Spleen (tissue), 11 donors: Measurements from ENCODE around the gene LMF1. TPM values are rescaled to one million over a fixed set of nuclear protein-coding genes. Genes with fewer than 3 reads are reported as not detected.

Source experiments
- DNase-seq: peaks from one replicate; pipeline ENCODE4 v3.0.0-alpha.2; 2020
- H3K27ac ChIP-seq, 8 donors: fragments of 200-600 bp; sonication (generic) in 7 of 8; 1 replicate in 4 of 8; 2 replicates in 4 of 8; pipeline versions ENCODE4 v1.5.0 to v1.8.0; 2016 to 2021; ENCODE audit warnings: inconsistent platforms in 4 of 8, mild to moderate bottlenecking in 4 of 8, moderate library complexity in 1 of 8
- H3K27me3 ChIP-seq, 7 donors: fragments of 200-600 bp; sonication (generic) in 6 of 7; replicated peaks in 1 of 7; 1 replicate in 4 of 7; 2 replicates in 3 of 7; pipeline versions ENCODE4 v1.5.0 to v1.8.0; 2016 to 2021; ENCODE audit warnings: inconsistent platforms in 3 of 7, mild to moderate bottlenecking in 1 of 7
- H3K36me3 ChIP-seq, 6 donors: fragments of 200-600 bp; sonication (generic) in 5 of 6; 1 replicate in 4 of 6; 2 replicates in 2 of 6; pipeline versions ENCODE4 v1.5.0 to v1.8.0; 2016 to 2021; ENCODE audit warnings: inconsistent platforms in 2 of 6
- H3K4me1 ChIP-seq, 6 donors: fragments of 200-600 bp; sonication (generic) in 5 of 6; 1 replicate in 3 of 6; 2 replicates in 3 of 6; pipeline versions ENCODE4 v1.5.0 to v1.8.0; 2016 to 2021; ENCODE audit warnings: inconsistent platforms in 3 of 6
- H3K4me3 ChIP-seq, 8 donors: fragments of 200-600 bp; sonication (generic) in 7 of 8; 1 replicate in 4 of 8; 2 replicates in 4 of 8; pipeline versions ENCODE4 v1.5.0 to v1.8.0; 2016 to 2021; ENCODE audit warnings: inconsistent platforms in 4 of 8, mild to moderate bottlenecking in 4 of 8, moderate library complexity in 2 of 8
- H3K9me3 ChIP-seq, 8 donors: fragments of 200-600 bp; sonication (generic) in 7 of 8; 1 replicate in 4 of 8; 2 replicates in 4 of 8; pipeline versions ENCODE4 v1.5.0 to v1.8.0; 2016 to 2021; ENCODE audit warnings: inconsistent platforms in 4 of 8
- CTCF ChIP-seq, 11 experiments: fragments of 200-600 bp in 7 of 11; fragments of 450-650 bp in 4 of 11; sonication (generic) in 4 of 11; IDR thresholded peaks in 8 of 11; conservative IDR thresholded peaks in 3 of 11; 1 replicate in 7 of 11; 2 replicates in 4 of 11; pipeline versions ENCODE4 v1.4.0 to v1.8.0; 2016 to 2021; ENCODE audit warnings: antibody characterized with exemption in 11 of 11, inconsistent platforms in 4 of 11, mild to moderate bottlenecking in 1 of 11
- POLR2A ChIP-seq, 3 donors: fragments of 450-650 bp; IDR thresholded peaks; one replicate each; pipeline ENCODE4 v1.5.1; 2017; ENCODE audit warnings: antibody characterized with exemption in 3 of 3, mild to moderate bottlenecking in 1 of 3
- POLR2AphosphoS5 ChIP-seq, 3 donors: sonication (generic); formaldehyde crosslinking; IDR thresholded peaks; one replicate each; pipeline ENCODE4 v1.5.1; 2017; ENCODE audit warnings: antibody characterized with exemption in 3 of 3
- WGBS, 5 donors: extraction: QIAGEN DNeasy Blood & Tissue Kit in 3 of 5; methylation state at CpG; one replicate each; pipeline versions ENCODE4 v1.1.5 to v1.1.7; 2013 to 2018; 5-methylcytosine and 5-hydroxymethylcytosine counted together
- intact Hi-C: fragments of 100-400 bp; cut with DNase I; formaldehyde crosslinking; loops from one replicate; pipeline ENCODE4 v1.15.0; 2023; ENCODE audit warnings: low total_unique reads
- polyA plus RNA-seq, 3 donors: library from polyadenylated mRNA; stranded (reverse); fragments of 200-250 nt; gene quantifications; one replicate each; pipeline ENCODE4 v1.2.1, GENCODE V29; 2013
- total RNA-seq, 7 donors: library from RNA; depleted of rRNA in 3 of 7; stranded (reverse); fragments of >200 nt in 3 of 7; fragmentation: NEBNext Ultra II Directional in 4 of 7; extraction: Animal tissue kit (Norgen Biotek cat#: 25700) in 4 of 7; gene quantifications; one replicate each; pipeline versions ENCODE4 v1.1.0 to v1.2.1, GENCODE V29; 2016 to 2021
- donor health status: healthy with polysubstance abuse.
- donor health status: DM: no; HTN: no; CAD: no; lungs with moderate emphysema.
- donor health status: DM: no; HTN: no; CAD: no.
- donor health status: Bipolar disorder and iron deficiency.
- donor health status: healthy.
- donor health status: DM: no; HTN: no; CAD: no.
- donor health status: DM: yes; HTN: yes; CAD: no.

The LMF1 gene
- total and polyA plus RNA-seq, 10 donors = 10.4 to 57.6 (median 32.5) TPM

- Histone ChIP-seq H3K36me3 (no peaks in the 10 kb centered on the region), H3K27ac (no peak overlapping the region), H3K9me3 (peaks cover 4 to 42% (median 30%) of the 10 kb centered on the region in 8 donors), H3K4me3 (no peak overlapping the region), H3K27me3 (peaks cover 0 to 48% (median 0%) of the 10 kb centered on the region in 7 donors), H3K4me1 (peaks cover 0 to 15% (median 8%) of the 10 kb centered on the region in 6 donors)
- TF ChIP-seq POLR2AphosphoS5 (IDR thresholded peaks at IDR 0.05) (no peak), POLR2A (IDR thresholded peaks at IDR 0.05) (no peak), CTCF (IDR thresholded peaks at IDR 0.05 in 8 of 11, conservative IDR thresholded peaks at IDR 0.05 in 3 of 11) (no peak)
- intact Hi-C loops = no loop called here
- no peak for DNase-seq
- 86 to 94% (median 90%) methylated on average over 4 of the region's 4 CpGs for WGBS, 5 donors
These were observed 134.6 kb downstream of the LMF1 start for GRCh38 chr16:836221-836620.

GRCh38 chr16:835373-835772 is 135.4 kb downstream of the LMF1 start:
- Histone ChIP-seq H3K4me1 (peaks cover 0 to 16% (median 7%) of the 10 kb centered on the region in 6 donors), H3K9me3 (peaks cover 4 to 42% (median 30%) of the 10 kb centered on the region in 8 donors), H3K27ac (no peak overlapping the region), H3K36me3 (no peaks in the 10 kb centered on the region), H3K27me3 (peaks cover 0 to 48% (median 0%) of the 10 kb centered on the region in 7 donors), H3K4me3 (no peak overlapping the region)
- TF ChIP-seq POLR2A (IDR thresholded peaks at IDR 0.05) (no peak), POLR2AphosphoS5 (IDR thresholded peaks at IDR 0.05) (no peak), CTCF (IDR thresholded peaks at IDR 0.05 in 8 of 11, conservative IDR thresholded peaks at IDR 0.05 in 3 of 11) (no peak)
- 88 to 96% (median 91%) methylated on average over 6 to 10 of the region's 10 CpGs for WGBS, 5 donors
- intact Hi-C loops = no loop called here
- DNase-seq = no peak

GRCh38 chr16:833411-833810 is 137.4 kb downstream of the LMF1 start:
- Histone ChIP-seq H3K4me1 (peaks cover 0 to 18% (median 7%) of the 10 kb centered on the region in 6 donors), H3K9me3 (peaks cover 4 to 42% (median 30%) of the 10 kb centered on the region in 8 donors), H3K4me3 (no peak overlapping the region), H3K27me3 (peaks cover 0 to 45% (median 0%) of the 10 kb centered on the region in 7 donors), H3K27ac (no peak overlapping the region), H3K36me3 (no peaks in the 10 kb centered on the region)
- TF ChIP-seq CTCF (IDR thresholded peaks at IDR 0.05 in 8 of 11, conservative IDR thresholded peaks at IDR 0.05 in 3 of 11) (no peak), POLR2AphosphoS5 (IDR thresholded peaks at IDR 0.05) (no peak), POLR2A (IDR thresholded peaks at IDR 0.05) (no peak)
- no peak for DNase-seq
- intact Hi-C loops = no loop called here
- WGBS, 5 donors = 89 to 95% (median 93%) methylated on average over 13 to 14 of the region's 14 CpGs

GRCh38 chr16:832652-833336 is 138.0 kb downstream of the LMF1 start:
- DNase-seq = no peak

More at GRCh38 chr16:832652-833336, 138.0 kb downstream of the LMF1 start:
- intact Hi-C loops = no loop called here
- Histone ChIP-seq H3K36me3 (no peaks in the 10 kb centered on the region), H3K4me1 (peaks cover 0 to 18% (median 7%) of the 10 kb centered on the region in 6 donors), H3K4me3 (no peak overlapping the region), H3K27ac (no peak overlapping the region), H3K9me3 (peaks cover 4 to 39% (median 27%) of the 10 kb centered on the region in 8 donors), H3K27me3 (peaks cover 0 to 42% (median 0%) of the 10 kb centered on the region in 7 donors)
- TF ChIP-seq POLR2AphosphoS5 (IDR thresholded peaks at IDR 0.05) (no peak), CTCF (IDR thresholded peaks at IDR 0.05 in 8 of 11, conservative IDR thresholded peaks at IDR 0.05 in 3 of 11) (no peak), POLR2A (IDR thresholded peaks at IDR 0.05) (no peak)
- WGBS, 5 donors = 86 to 92% (median 90%) methylated on average over 23 to 35 of the region's 35 CpGs
